ENCODE measurements around the gene MCF2L2. TPM values are rescaled to one million over a fixed set of nuclear protein-coding genes. Genes with fewer than 3 reads are reported as not detected.

Gene MCF2L2
- total and polyA plus RNA-seq, 9 of the 15 experiments (the other 6 are each of a cell fraction or from before 2014, with no cell fraction given), result 0.56 to 4.2 (median 3.0) TPM

DNA sequence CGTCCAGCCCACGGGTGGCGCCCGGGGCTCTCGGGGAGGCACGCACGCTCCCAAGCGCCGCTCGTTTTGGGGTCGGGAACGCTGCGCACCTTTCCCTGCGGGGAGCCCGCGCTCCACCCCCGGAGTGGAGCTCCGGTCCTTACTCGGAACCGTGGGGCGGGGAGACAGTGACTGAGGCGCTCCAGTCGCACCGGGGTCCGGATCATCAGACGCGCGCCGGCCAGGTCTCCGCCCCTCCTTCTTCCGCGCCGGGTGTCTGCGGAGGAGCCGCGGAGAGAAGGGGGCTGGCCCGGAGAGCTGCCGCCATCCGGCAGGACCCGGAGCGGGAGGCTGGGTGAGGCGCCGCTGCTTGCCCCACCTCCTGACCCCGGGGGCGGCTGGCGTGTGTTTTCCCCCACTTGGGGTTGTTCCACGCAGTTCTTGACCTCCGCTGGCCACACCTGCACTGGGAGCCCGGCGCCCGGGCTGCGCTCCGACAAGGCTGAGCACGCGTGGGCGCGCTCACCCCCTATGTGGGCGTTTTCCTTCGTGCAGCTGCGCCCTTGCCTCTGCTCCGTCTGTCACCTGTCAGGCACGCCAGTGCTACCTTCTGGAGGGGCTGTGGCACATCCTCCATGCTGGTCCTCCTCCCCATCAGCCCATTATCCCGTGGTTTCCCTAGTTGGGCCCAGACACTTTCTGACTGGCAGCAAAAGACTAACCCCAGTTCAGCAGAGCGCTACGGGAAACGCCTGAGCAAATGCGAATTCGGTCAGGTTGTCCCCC, at the start of gene MCF2L2 (continued):
- no peak for TF ChIP-seq SRSF7 (optimal IDR thresholded peaks at IDR 0.05; ENCODE audit: low read depth, low read length)
- peak; percentile 78 for TF ChIP-seq HCFC1 (IDR thresholded peaks at IDR 0.05; ENCODE audit: low read depth, low read length)
- TF ChIP-seq NCOR1 (IDR thresholded peaks at IDR 0.05), result no peak
- TF ChIP-seq, protein P1, sequence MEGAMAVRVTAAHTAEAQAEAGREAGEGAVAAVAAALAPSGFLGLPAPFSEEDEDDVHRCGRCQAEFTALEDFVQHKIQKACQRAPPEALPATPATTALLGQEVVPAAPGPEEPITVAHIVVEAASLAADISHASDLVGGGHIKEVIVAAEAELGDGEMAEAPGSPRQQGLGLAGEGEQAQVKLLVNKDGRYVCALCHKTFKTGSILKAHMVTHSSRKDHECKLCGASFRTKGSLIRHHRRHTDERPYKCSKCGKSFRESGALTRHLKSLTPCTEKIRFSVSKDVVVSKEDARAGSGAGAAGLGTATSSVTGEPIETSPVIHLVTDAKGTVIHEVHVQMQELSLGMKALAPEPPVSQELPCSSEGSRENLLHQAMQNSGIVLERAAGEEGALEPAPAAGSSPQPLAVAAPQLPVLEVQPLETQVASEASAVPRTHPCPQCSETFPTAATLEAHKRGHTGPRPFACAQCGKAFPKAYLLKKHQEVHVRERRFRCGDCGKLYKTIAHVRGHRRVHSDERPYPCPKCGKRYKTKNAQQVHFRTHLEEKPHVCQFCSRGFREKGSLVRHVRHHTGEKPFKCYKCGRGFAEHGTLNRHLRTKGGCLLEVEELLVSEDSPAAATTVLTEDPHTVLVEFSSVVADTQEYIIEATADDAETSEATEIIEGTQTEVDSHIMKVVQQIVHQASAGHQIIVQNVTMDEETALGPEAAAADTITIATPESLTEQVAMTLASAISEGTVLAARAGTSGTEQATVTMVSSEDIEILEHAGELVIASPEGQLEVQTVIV (CRISPR knock-in tag; IDR thresholded peaks at IDR 0.05; ENCODE audit: borderline replicate concordance), result no peak
- TF ChIP-seq PHF8 (IDR thresholded peaks at IDR 0.05; ENCODE audit: borderline replicate concordance, low read length), result peak; percentile 77; the same call in 1 of the 2 replicates
- TF ChIP-seq, protein P2, sequence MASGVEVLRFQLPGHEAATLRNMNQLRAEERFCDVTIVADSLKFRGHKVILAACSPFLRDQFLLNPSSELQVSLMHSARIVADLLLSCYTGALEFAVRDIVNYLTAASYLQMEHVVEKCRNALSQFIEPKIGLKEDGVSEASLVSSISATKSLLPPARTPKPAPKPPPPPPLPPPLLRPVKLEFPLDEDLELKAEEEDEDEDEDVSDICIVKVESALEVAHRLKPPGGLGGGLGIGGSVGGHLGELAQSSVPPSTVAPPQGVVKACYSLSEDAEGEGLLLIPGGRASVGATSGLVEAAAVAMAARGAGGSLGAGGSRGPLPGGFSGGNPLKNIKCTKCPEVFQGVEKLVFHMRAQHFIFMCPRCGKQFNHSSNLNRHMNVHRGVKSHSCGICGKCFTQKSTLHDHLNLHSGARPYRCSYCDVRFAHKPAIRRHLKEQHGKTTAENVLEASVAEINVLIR (CRISPR knock-in tag; IDR thresholded peaks at IDR 0.05), result peak; percentile 88
- TF ChIP-seq, protein P3, sequence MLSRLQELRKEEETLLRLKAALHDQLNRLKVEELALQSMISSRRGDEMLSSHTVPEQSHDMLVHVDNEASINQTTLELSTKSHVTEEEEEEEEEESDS (CRISPR knock-in tag; IDR thresholded peaks at IDR 0.05), result no peak
- peak; percentile 92 for TF ChIP-seq EGR1 (conservative IDR thresholded peaks at IDR 0.05)
- TF ChIP-seq, protein P4, sequence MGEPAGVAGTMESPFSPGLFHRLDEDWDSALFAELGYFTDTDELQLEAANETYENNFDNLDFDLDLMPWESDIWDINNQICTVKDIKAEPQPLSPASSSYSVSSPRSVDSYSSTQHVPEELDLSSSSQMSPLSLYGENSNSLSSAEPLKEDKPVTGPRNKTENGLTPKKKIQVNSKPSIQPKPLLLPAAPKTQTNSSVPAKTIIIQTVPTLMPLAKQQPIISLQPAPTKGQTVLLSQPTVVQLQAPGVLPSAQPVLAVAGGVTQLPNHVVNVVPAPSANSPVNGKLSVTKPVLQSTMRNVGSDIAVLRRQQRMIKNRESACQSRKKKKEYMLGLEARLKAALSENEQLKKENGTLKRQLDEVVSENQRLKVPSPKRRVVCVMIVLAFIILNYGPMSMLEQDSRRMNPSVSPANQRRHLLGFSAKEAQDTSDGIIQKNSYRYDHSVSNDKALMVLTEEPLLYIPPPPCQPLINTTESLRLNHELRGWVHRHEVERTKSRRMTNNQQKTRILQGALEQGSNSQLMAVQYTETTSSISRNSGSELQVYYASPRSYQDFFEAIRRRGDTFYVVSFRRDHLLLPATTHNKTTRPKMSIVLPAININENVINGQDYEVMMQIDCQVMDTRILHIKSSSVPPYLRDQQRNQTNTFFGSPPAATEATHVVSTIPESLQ (CRISPR knock-in tag; IDR thresholded peaks at IDR 0.05), result no peak
- no peak for TF ChIP-seq SLC30A9 (CRISPR knock-in tag; IDR thresholded peaks at IDR 0.05)
- TF ChIP-seq, protein P5, sequence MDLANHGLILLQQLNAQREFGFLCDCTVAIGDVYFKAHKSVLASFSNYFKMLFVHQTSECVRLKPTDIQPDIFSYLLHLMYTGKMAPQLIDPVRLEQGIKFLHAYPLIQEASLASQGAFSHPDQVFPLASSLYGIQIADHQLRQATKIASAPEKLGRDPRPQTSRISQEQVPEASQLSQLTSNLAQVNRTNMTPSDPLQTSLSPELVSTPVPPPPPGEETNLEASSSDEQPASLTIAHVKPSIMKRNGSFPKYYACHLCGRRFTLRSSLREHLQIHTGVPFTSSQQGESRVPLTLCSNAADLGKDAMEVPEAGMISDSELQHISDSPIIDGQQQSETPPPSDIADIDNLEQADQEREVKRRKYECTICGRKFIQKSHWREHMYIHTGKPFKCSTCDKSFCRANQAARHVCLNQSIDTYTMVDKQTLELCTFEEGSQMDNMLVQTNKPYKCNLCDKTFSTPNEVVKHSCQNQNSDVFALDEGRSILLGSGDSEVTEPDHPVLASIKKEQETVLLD (IDR thresholded peaks at IDR 0.05), result peak; percentile 61; the same call in 1 of the 2 replicates
- TF ChIP-seq RCOR1 (IDR thresholded peaks at IDR 0.05; ENCODE audit: borderline replicate concordance in 1 of 2, low read depth in 2 of 2, low read length in 2 of 2), result no peak; a peak in 1 of 4 replicates
- TF ChIP-seq, protein P6, sequence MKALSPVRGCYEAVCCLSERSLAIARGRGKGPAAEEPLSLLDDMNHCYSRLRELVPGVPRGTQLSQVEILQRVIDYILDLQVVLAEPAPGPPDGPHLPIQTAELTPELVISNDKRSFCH (CRISPR knock-in tag; IDR thresholded peaks at IDR 0.05), result no peak
- TF ChIP-seq, protein P6 (tag; IDR thresholded peaks at IDR 0.05), result peak; percentile 50; the same call in 1 of the 2 replicates
- no peak for TF ChIP-seq ZNF23 (CRISPR knock-in tag; IDR thresholded peaks at IDR 0.05)
- TF ChIP-seq POLR2B (IDR thresholded peaks at IDR 0.05; ENCODE audit: low read depth, partially characterized antibody), result peak; percentile 55
- TF ChIP-seq PRPF4 (IDR thresholded peaks at IDR 0.05; ENCODE audit: insufficient read depth, low read depth, low read length, poor library complexity, severe bottlenecking), result no peak
- TF ChIP-seq PYGO2 (tag; IDR thresholded peaks at IDR 0.05), result no peak
- no peak for TF ChIP-seq HNRNPUL1 (IDR thresholded peaks at IDR 0.05; ENCODE audit: low read length)
